H1 (cell line): ENCODE measurements around the gene PTTG1IP2. TPM values are rescaled to one million over a fixed set of nuclear protein-coding genes. Genes with fewer than 3 reads are reported as not detected.

Experiments used
- CTCF ChIA-PET: fragments of 300-600 bp; sonication (Branson Sonifier 250); formaldehyde crosslinking; loops from one replicate; lab custom pipeline; 2021; ENCODE audit not compliant: partially characterized antibody; lab: Charles Lee
- POLR2A ChIA-PET: fragments of 300-600 bp; sonication (Branson Sonifier 250); formaldehyde crosslinking; loops from one replicate; lab custom pipeline; 2021; ENCODE audit warnings: inconsistent platforms; ENCODE audit not compliant: partially characterized antibody; lab: Charles Lee
- DNase-seq, 2 experiments: peaks; one replicate each; pipeline versions ENCODE4 v3.0.0 to v3.0.0-alpha.2; 2010 to 2022; ENCODE audit warnings: low spot score in 2 of 2, low read depth in 1 of 2, mixed read lengths in 1 of 2
- FAIRE-seq: peaks from 2 replicates; lab custom pipeline; 2011; peaks lifted over from hg19 to GRCh38; lab: Jason Lieb, UNC
- H2AFZ ChIP-seq: 2 replicates; pipeline ENCODE4 v1.8.1; 2012; ENCODE audit warnings: low read length, inconsistent platforms
- H2AK5ac ChIP-seq: 2 replicates; pipeline ENCODE4 v1.6.1; 2013; ENCODE audit warnings: low read depth, low read length
- H2BK120ac ChIP-seq: replicated peaks from 2 replicates; pipeline ENCODE3; 2013; ENCODE audit warnings: low read depth, low read length, inconsistent platforms
- H2BK12ac ChIP-seq: 2 replicates; pipeline ENCODE4 v1.6.1; 2013; ENCODE audit warnings: low read depth, low read length
- H2BK15ac ChIP-seq: 2 replicates; pipeline ENCODE4 v1.6.1; 2013; ENCODE audit warnings: low read length
- H2BK20ac ChIP-seq: 2 replicates; pipeline ENCODE4 v1.6.1; 2013; ENCODE audit warnings: low read length
- H2BK5ac ChIP-seq: 2 replicates; pipeline ENCODE4 v1.6.1; 2013; ENCODE audit warnings: low read depth, low read length
- H3K14ac ChIP-seq: 2 replicates; pipeline ENCODE4 v1.6.1; 2013; ENCODE audit warnings: inconsistent platforms; ENCODE audit not compliant: insufficient read length
- H3K18ac ChIP-seq: 2 replicates; pipeline ENCODE4 v1.6.1; 2013; ENCODE audit warnings: low read length; ENCODE audit errors: extremely low read depth
- H3K23ac ChIP-seq: 2 replicates; pipeline ENCODE4 v1.6.1; 2013; ENCODE audit warnings: inconsistent platforms; ENCODE audit not compliant: insufficient read length
- H3K23me2 ChIP-seq: 2 replicates; pipeline ENCODE4 v1.6.1; 2013; ENCODE audit warnings: low read depth, low read length
- H3K27ac ChIP-seq: 2 replicates; pipeline ENCODE4 v1.6.1; 2011; ENCODE audit warnings: low read depth, low read length, inconsistent platforms
- H3K27me3 ChIP-seq, 4 experiments: replicated peaks in 1 of 4; 1 replicate in 1 of 4; 2 replicates in 3 of 4; pipeline versions ENCODE4 v1.6.1 to v1.8.1; 2011 to 2013; ENCODE audit warnings: low read length in 3 of 4, mild to moderate bottlenecking in 3 of 4, inconsistent platforms in 2 of 4, mixed read lengths in 2 of 4, moderate library complexity in 1 of 4; ENCODE audit not compliant: control insufficient read depth in 3 of 4, insufficient read depth in 3 of 4; ENCODE audit errors: extremely low read depth in 1 of 4
- H3K36me3 ChIP-seq, 4 experiments: 2 replicates each; pipeline versions ENCODE4 v1.6.1 to v1.8.1; 2011 to 2013; ENCODE audit warnings: mild to moderate bottlenecking in 4 of 4, low read length in 3 of 4, moderate library complexity in 2 of 4, control low read depth in 1 of 4, inconsistent platforms in 1 of 4; ENCODE audit not compliant: insufficient read depth in 4 of 4, control insufficient read depth in 2 of 4
- H3K4ac ChIP-seq: replicated peaks from 2 replicates; pipeline ENCODE3; 2013; ENCODE audit warnings: low read length, low read depth, mixed read lengths, inconsistent platforms; ENCODE audit not compliant: insufficient read length
- H3K4me1 ChIP-seq, 4 experiments: replicated peaks in 1 of 4; 1 replicate in 1 of 4; 2 replicates in 3 of 4; pipeline versions ENCODE4 v1.6.1 to v1.8.1; 2011 to 2013; ENCODE audit warnings: low read length in 3 of 4, inconsistent platforms in 2 of 4, mixed read lengths in 1 of 4; ENCODE audit not compliant: insufficient read depth in 4 of 4, control insufficient read depth in 3 of 4
- H3K4me2 ChIP-seq, 2 experiments: 2 replicates each; pipeline versions ENCODE4 v1.6.1 to v1.8.1; 2011 to 2013; ENCODE audit warnings: low read depth in 2 of 2, low read length in 2 of 2, control low read depth in 1 of 2, inconsistent platforms in 1 of 2, mild to moderate bottlenecking in 1 of 2; ENCODE audit not compliant: insufficient read depth in 1 of 2
- H3K4me3 ChIP-seq, 4 experiments: fragments of 200-600, 300-600 bp in 1 of 4; sonication (generic), shearing (Covaris generic), sonication (Bioruptor Twin) in 1 of 4; 2 replicates each; pipeline versions ENCODE4 v1.5.1 to v1.8.1; 2011 to 2016; ENCODE audit warnings: low read length in 4 of 4, low read depth in 3 of 4, control low read depth in 2 of 4, inconsistent platforms in 2 of 4, mild to moderate bottlenecking in 2 of 4, mixed read lengths in 1 of 4, moderate library complexity in 1 of 4; ENCODE audit not compliant: insufficient read depth in 2 of 4; ENCODE audit errors: extremely low read depth in 1 of 4
- H3K56ac ChIP-seq: replicated peaks from 2 replicates; pipeline ENCODE3; 2013; ENCODE audit warnings: low read depth, mild to moderate bottlenecking, mixed read lengths, low read length, inconsistent platforms; ENCODE audit not compliant: insufficient read length
- H3K79me1 ChIP-seq: 2 replicates; pipeline ENCODE4 v1.6.1; 2013; ENCODE audit warnings: low read depth, low read length, control low read depth
- H3K79me2 ChIP-seq, 2 experiments: 2 replicates each; pipeline versions ENCODE4 v1.6.1 to v1.8.1; 2012 to 2013; ENCODE audit warnings: low read length in 2 of 2, mild to moderate bottlenecking in 2 of 2, inconsistent platforms in 1 of 2; ENCODE audit not compliant: insufficient read depth in 2 of 2, control insufficient read depth in 1 of 2
- H3K9ac ChIP-seq, 4 experiments: replicated peaks in 1 of 4; 1 replicate in 1 of 4; 2 replicates in 3 of 4; pipeline versions ENCODE4 v1.6.1 to v1.8.1; 2011 to 2013; ENCODE audit warnings: low read depth in 3 of 4, low read length in 3 of 4, control low read depth in 2 of 4, mild to moderate bottlenecking in 2 of 4, moderate library complexity in 2 of 4, inconsistent platforms in 1 of 4; ENCODE audit errors: extremely low read depth in 1 of 4
- H3K9me3 ChIP-seq, 2 experiments: 2 replicates each; pipeline versions ENCODE4 v1.6.1 to v1.8.1; 2012 to 2013; ENCODE audit warnings: mild to moderate bottlenecking in 2 of 2, moderate library complexity in 2 of 2, control low read depth in 1 of 2, inconsistent platforms in 1 of 2, low read depth in 1 of 2, low read length in 1 of 2, mixed read lengths in 1 of 2; ENCODE audit not compliant: insufficient read depth in 2 of 2
- H4K20me1 ChIP-seq, 2 experiments: replicated peaks in 1 of 2; 2 replicates each; pipeline versions ENCODE3 to v1.8.1; 2011 to 2013; ENCODE audit warnings: inconsistent platforms in 2 of 2, low read length in 2 of 2, mild to moderate bottlenecking in 1 of 2; ENCODE audit not compliant: insufficient read depth in 2 of 2, control insufficient read depth in 1 of 2
- H4K5ac ChIP-seq: 2 replicates; pipeline ENCODE4 v1.6.1; 2013; ENCODE audit warnings: low read length, low read depth, mixed read lengths, inconsistent platforms; ENCODE audit not compliant: insufficient read length
- H4K8ac ChIP-seq: 2 replicates; pipeline ENCODE4 v1.8.0; 2013; ENCODE audit warnings: mild to moderate bottlenecking, moderate library complexity, low read length, inconsistent platforms; ENCODE audit not compliant: insufficient read depth; ENCODE audit errors: extremely low read depth
- H4K91ac ChIP-seq: replicated peaks from 2 replicates; pipeline ENCODE3; 2013; ENCODE audit warnings: low read length, mixed read lengths, inconsistent platforms; ENCODE audit not compliant: insufficient read length
- CREB1 ChIP-seq: IDR thresholded peaks from 2 replicates; pipeline ENCODE4 v1.6.1; 2012; ENCODE audit warnings: inconsistent platforms
- FOSL1 ChIP-seq: IDR thresholded peaks from 2 replicates; pipeline ENCODE4 v1.6.1; 2011; ENCODE audit warnings: mild to moderate bottlenecking, low read depth, low read length, moderate library complexity; ENCODE audit not compliant: insufficient read depth
- GABPA ChIP-seq: IDR thresholded peaks from 2 replicates; pipeline ENCODE4 v1.6.1; 2011; ENCODE audit warnings: mild to moderate bottlenecking, low read length, moderate library complexity, borderline replicate concordance; ENCODE audit not compliant: insufficient read depth
- JUND ChIP-seq: IDR thresholded peaks from 2 replicates; pipeline ENCODE4 v1.6.1; 2011; ENCODE audit warnings: mild to moderate bottlenecking, improper control_type of control experiment, low read length
- NRF1 ChIP-seq: IDR thresholded peaks from 2 replicates; pipeline ENCODE4 v1.6.1; 2011; ENCODE audit warnings: mild to moderate bottlenecking, low read depth, low read length, improper control_type of control experiment
- POU5F1 ChIP-seq: IDR thresholded peaks from 2 replicates; pipeline ENCODE4 v1.6.1; 2011; ENCODE audit warnings: low read depth, mild to moderate bottlenecking, low read length, moderate library complexity
- RXRA ChIP-seq: IDR thresholded peaks from 2 replicates; pipeline ENCODE4 v1.6.1; 2011; ENCODE audit warnings: low read depth, mild to moderate bottlenecking, low read length, moderate library complexity; ENCODE audit not compliant: insufficient read depth
- SAP30 ChIP-seq: fragments of 300-600 bp; sonication (generic); IDR thresholded peaks from 2 replicates; pipeline ENCODE4 v1.7.1; 2012; ENCODE audit warnings: low read length, moderate library complexity, mild to moderate bottlenecking, inconsistent platforms; ENCODE audit not compliant: insufficient read depth, insufficient replicate concordance
- TCF12 ChIP-seq: IDR thresholded peaks from 2 replicates; pipeline ENCODE4 v1.6.1; 2011; ENCODE audit warnings: low read depth, mild to moderate bottlenecking, low read length
- WGBS, 2 experiments: shearing (Covaris generic) in 1 of 2; methylation state at CpG; one replicate each; pipeline versions ENCODE4 v1.1.6 to v1.1.7; 2013 to 2015; ENCODE audit warnings: low lambda C conversion rate in 2 of 2, mixed read lengths in 2 of 2, inconsistent platforms in 1 of 2, low coverage in 1 of 2, missing lambda C conversion rate in 1 of 2; ENCODE audit not compliant: insufficient replicate concordance in 2 of 2, insufficient coverage in 1 of 2, insufficient read length in 1 of 2; ENCODE audit errors: extremely low coverage in 1 of 2, missing lambda C conversion rate in 1 of 2; 5-methylcytosine and 5-hydroxymethylcytosine counted together
- polyA plus RNA-seq, 7 experiments: library from polyadenylated mRNA; depleted of rRNA in 3 of 7; stranded (reverse) in 5 of 7; unstranded in 2 of 7; fragments of >200 nt in 5 of 7; fragments of 200-250 nt in 2 of 7; gene quantifications; 1 replicate in 5 of 7; 2 replicates in 1 of 7; 4 replicates in 1 of 7; pipeline versions ENCODE4 v1.2.1 to v1.2.3, GENCODE V29; 2011 to 2013; ENCODE audit warnings: missing spikeins in 2 of 7, mixed read lengths in 2 of 7
- total RNA-seq: library from RNA; stranded (reverse); fragmentation: NEBNext Ultra II Directional; extraction: Animal tissue kit (Norgen Biotek cat#: 25700); gene quantifications from 2 replicates; pipeline ENCODE4 v1.2.1, GENCODE V29; 2021
- TF ChIP-seq, protein P1 (sequence below): IDR thresholded peaks from 2 replicates; pipeline ENCODE4 v1.6.1; 2011; ENCODE audit warnings: low read length, improper control_type of control experiment

PTTG1IP2 gene
- total and polyA plus RNA-seq, 2 of the 8 experiments (the other 6 are each of a cell fraction or from before 2014, with no cell fraction given), result not detected

DNA sequence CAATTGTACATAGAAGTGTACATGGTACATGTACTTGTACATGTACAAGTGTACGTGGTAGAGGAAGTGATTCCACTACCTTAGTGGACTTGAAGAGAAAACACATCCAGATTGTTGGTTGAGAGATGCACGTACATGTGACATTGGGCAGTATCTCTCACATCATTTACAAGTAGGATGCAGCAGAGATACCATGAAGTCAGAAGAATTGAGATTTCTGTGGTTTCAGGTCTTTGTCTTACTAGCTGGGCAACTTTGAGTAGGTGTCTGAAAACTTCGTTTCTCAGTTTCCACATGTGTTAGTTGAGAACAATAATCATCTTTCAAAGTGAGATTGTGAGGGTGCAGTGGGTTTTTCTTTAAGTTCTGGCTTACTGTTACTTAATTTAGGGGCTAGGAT lies 44.7 kb upstream of the PTTG1IP2 start:
- Histone ChIP-seq H4K20me1 (no peaks in the 10 kb centered on the region), H4K91ac (no peak overlapping the region), H3K79me2 (no peaks in the 10 kb centered on the region), H3K27ac (no peak overlapping the region), H2BK5ac (no peak overlapping the region), H3K56ac (no peak overlapping the region), H3K27me3 (no peaks in the 10 kb centered on the region), H3K4me1 (no peaks in the 10 kb centered on the region), H3K14ac (no peak overlapping the region), H3K23ac (no peak overlapping the region), H3K4me2 (no peak overlapping the region), H3K36me3 (no peaks in the 10 kb centered on the region), H4K8ac (no peak overlapping the region), H3K18ac (no peak overlapping the region), H2BK12ac (no peak overlapping the region), H2BK15ac (no peak overlapping the region), H3K9ac (no peak overlapping the region), H4K5ac (no peak overlapping the region), H3K79me1 (no peaks in the 10 kb centered on the region), H2BK120ac (no peak overlapping the region), H2AK5ac (no peak overlapping the region), H2AFZ (no peak overlapping the region), H3K4me3 (no peak overlapping the region), H2BK20ac (no peak overlapping the region), H3K23me2 (no peaks in the 10 kb centered on the region), H3K4ac (no peak overlapping the region), H3K9me3 (peaks cover 0 to 6% of the 10 kb centered on the region in 2 experiments; a peak in 1 of 4 replicates)
- no peak for FAIRE-seq
- POLR2A ChIA-PET, result no interaction called here
- TF ChIP-seq SAP30 (no peak), FOSL1 (no peak), CREB1 (no peak), JUND (no peak), POU5F1 (no peak), GABPA (no peak), NRF1 (no peak), TCF12 (no peak), RXRA (no peak)
- TF ChIP-seq, protein P1, sequence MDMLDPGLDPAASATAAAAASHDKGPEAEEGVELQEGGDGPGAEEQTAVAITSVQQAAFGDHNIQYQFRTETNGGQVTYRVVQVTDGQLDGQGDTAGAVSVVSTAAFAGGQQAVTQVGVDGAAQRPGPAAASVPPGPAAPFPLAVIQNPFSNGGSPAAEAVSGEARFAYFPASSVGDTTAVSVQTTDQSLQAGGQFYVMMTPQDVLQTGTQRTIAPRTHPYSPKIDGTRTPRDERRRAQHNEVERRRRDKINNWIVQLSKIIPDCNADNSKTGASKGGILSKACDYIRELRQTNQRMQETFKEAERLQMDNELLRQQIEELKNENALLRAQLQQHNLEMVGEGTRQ, result no peak
- WGBS, 2 experiments, result 85% methylated on average over 3 of the region's 3 CpGs; no CpG with 5 or more reads in 1 of the 2 experiments
- CTCF ChIA-PET, result no interaction called here
- no peak for DNase-seq
